ENCODE measurements around the gene PNLIPRP3. TPM values are rescaled to one million over a fixed set of nuclear protein-coding genes. Genes with fewer than 3 reads are reported as not detected.

The PNLIPRP3 gene
- total and polyA plus RNA-seq, 2 of the 8 experiments (the other 6 are each of a cell fraction or from before 2014, with no cell fraction given), result not detected

DNA sequence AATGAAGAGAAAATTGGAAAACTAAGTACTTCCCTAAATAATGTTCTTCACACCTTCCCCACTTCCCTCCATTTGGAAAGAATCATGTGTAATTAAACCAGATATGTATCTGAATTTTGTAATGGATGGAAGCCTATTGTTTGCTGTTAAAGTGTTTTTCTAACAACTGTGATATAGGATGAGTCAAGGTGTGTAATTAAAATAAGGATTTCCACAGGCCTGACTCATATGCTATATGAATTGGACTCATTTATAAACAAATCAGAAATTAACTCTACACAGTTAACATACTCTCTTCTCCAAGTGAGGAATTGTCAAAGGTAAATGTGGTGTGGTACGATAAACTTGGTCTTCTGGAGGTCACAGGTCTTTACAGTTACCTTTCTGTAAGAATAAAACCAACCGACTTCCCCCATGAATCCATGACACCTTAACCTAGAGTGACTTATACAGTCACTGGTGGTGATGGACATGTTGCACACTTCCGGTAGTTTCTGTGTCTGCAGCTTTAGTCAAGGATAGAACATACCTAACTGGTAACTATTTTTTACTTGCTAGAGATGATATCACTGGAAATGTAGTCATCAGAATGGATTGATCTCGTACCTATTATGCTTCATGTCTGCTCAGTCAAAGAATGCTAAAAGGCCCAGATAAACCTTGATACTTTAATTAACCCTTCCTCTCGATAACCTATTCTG is 12.8 kb downstream of the PNLIPRP3 start (continued):
- no peak for TF ChIP-seq BRCA1 (IDR thresholded peaks at IDR 0.05; ENCODE audit: low read depth, low read length)
- TF ChIP-seq HDAC2 (IDR thresholded peaks at IDR 0.05; ENCODE audit: borderline replicate concordance in 1 of 2, low read depth in 2 of 2, low read length in 2 of 2), result no peak
- TF ChIP-seq, protein P1, sequence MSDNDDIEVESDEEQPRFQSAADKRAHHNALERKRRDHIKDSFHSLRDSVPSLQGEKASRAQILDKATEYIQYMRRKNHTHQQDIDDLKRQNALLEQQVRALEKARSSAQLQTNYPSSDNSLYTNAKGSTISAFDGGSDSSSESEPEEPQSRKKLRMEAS (IDR thresholded peaks at IDR 0.05), result no peak
- TF ChIP-seq GABPA (IDR thresholded peaks at IDR 0.05; ENCODE audit: borderline replicate concordance, insufficient read depth, low read length), result no peak
- no peak for TF ChIP-seq BCL11A (IDR thresholded peaks at IDR 0.05; ENCODE audit: low read depth in 2 of 2, low read length in 2 of 2)
